ENCODE data around the gene RBM23. TPM values are rescaled to one million over a fixed set of nuclear protein-coding genes. Genes with fewer than 3 reads are reported as not detected.

RBM23 gene
- total RNA-seq, 1 experiment from 2014 or later = 70.0 TPM

GRCh38 chr14:22910916-22911315, 8.0 kb downstream of the RBM23 start:
- no peak for TF ChIP-seq CTCF (IDR thresholded peaks at IDR 0.05; ENCODE audit: insufficient read depth in 1 of 2, low read depth in 1 of 2, low read length in 1 of 2, severe bottlenecking in 1 of 2, unreplicated experiment in 1 of 2)
- intact Hi-C loops (cut with micrococcal nuclease; ENCODE audit: unreplicated experiment) = no loop called here
- no peak overlapping the region for H3K4me3 ChIP-seq (ENCODE audit: low read depth, low read length)
- H3K4me1 Mint-ChIP-seq (ENCODE audit: low read depth, unreplicated experiment) = no peaks in the 10 kb centered on the region
- no peak for DNase-seq
- no peaks in the 10 kb centered on the region for H3K27me3 Mint-ChIP-seq (ENCODE audit: insufficient read depth, unreplicated experiment)
- CTCF ChIA-PET = no interaction called here
- H3K36me3 Mint-ChIP-seq (ENCODE audit: insufficient read depth, unreplicated experiment) = peaks cover 36% of the 10 kb centered on the region
- no peaks in the 10 kb centered on the region for H3K9me3 ChIP-seq
- H3K9me3 Mint-ChIP-seq (ENCODE audit: unreplicated experiment) = no peaks in the 10 kb centered on the region
- H3K4me1 ChIP-seq = no peaks in the 10 kb centered on the region
- H3K27me3 ChIP-seq (replicated peaks; ENCODE audit: control insufficient read depth, insufficient read depth, low read length) = no peaks in the 10 kb centered on the region
- POLR2A ChIA-PET = no interaction called here
- H3K4me3 Mint-ChIP-seq (ENCODE audit: unreplicated experiment) = no peak overlapping the region
- H3K27ac Mint-ChIP-seq (ENCODE audit: unreplicated experiment) = no peak overlapping the region
- BruUV-seq (replicated peaks) = no TSS peak
- H3K36me3 ChIP-seq (ENCODE audit: control insufficient read depth, insufficient read depth, low read length) = peaks cover 2% of the 10 kb centered on the region

GRCh38 chr14:22908601-22909000, 10.3 kb downstream of the RBM23 start:
- Mint-ChIP-seq H3K9me3 (ENCODE audit: unreplicated experiment) (no peaks in the 10 kb centered on the region), H3K27ac (ENCODE audit: unreplicated experiment) (no peak overlapping the region), H3K4me3 (ENCODE audit: unreplicated experiment) (no peak overlapping the region), H3K4me1 (ENCODE audit: low read depth, unreplicated experiment) (no peaks in the 10 kb centered on the region), H3K27me3 (ENCODE audit: insufficient read depth, unreplicated experiment) (no peaks in the 10 kb centered on the region), H3K36me3 (ENCODE audit: insufficient read depth, unreplicated experiment) (peaks cover 59% of the 10 kb centered on the region)
- H3K4me3 ChIP-seq (ENCODE audit: low read depth, low read length) = no peak overlapping the region
- no peak for DNase-seq
- intact Hi-C loops (cut with micrococcal nuclease; ENCODE audit: unreplicated experiment) = no loop called here
- ChIA-PET POLR2A (no interaction called here), CTCF (no interaction called here)
- H3K9me3 ChIP-seq = no peaks in the 10 kb centered on the region
- peaks cover 5% of the 10 kb centered on the region for H3K36me3 ChIP-seq (ENCODE audit: control insufficient read depth, insufficient read depth, low read length)
- BruUV-seq (replicated peaks) = no TSS peak
- H3K4me1 ChIP-seq = no peaks in the 10 kb centered on the region
- TF ChIP-seq CTCF (IDR thresholded peaks at IDR 0.05; ENCODE audit: insufficient read depth in 1 of 2, low read depth in 1 of 2, low read length in 1 of 2, severe bottlenecking in 1 of 2, unreplicated experiment in 1 of 2) = no peak
- no peaks in the 10 kb centered on the region for H3K27me3 ChIP-seq (replicated peaks; ENCODE audit: control insufficient read depth, insufficient read depth, low read length)

GRCh38 chr14:22907429-22907828, 11.5 kb downstream of the RBM23 start:
- intact Hi-C loops (cut with micrococcal nuclease; ENCODE audit: unreplicated experiment) = no loop called here
- no peak for TF ChIP-seq CTCF (IDR thresholded peaks at IDR 0.05; ENCODE audit: insufficient read depth in 1 of 2, low read depth in 1 of 2, low read length in 1 of 2, severe bottlenecking in 1 of 2, unreplicated experiment in 1 of 2)
- Mint-ChIP-seq H3K4me1 (ENCODE audit: low read depth, unreplicated experiment) (no peaks in the 10 kb centered on the region), H3K9me3 (ENCODE audit: unreplicated experiment) (no peaks in the 10 kb centered on the region), H3K27ac (ENCODE audit: unreplicated experiment) (no peak overlapping the region), H3K27me3 (ENCODE audit: insufficient read depth, unreplicated experiment) (no peaks in the 10 kb centered on the region), H3K4me3 (ENCODE audit: unreplicated experiment) (no peak overlapping the region), H3K36me3 (ENCODE audit: insufficient read depth, unreplicated experiment) (peaks cover 71% of the 10 kb centered on the region)
- H3K4me3 ChIP-seq (ENCODE audit: low read depth, low read length) = no peak overlapping the region
- H3K36me3 ChIP-seq (ENCODE audit: control insufficient read depth, insufficient read depth, low read length) = peaks cover 9% of the 10 kb centered on the region
- POLR2A ChIA-PET = no interaction called here
- no TSS peak for BruUV-seq (replicated peaks)
- H3K9me3 ChIP-seq = no peaks in the 10 kb centered on the region
- H3K4me1 ChIP-seq = no peaks in the 10 kb centered on the region
- DNase-seq = no peak
- no peaks in the 10 kb centered on the region for H3K27me3 ChIP-seq (replicated peaks; ENCODE audit: control insufficient read depth, insufficient read depth, low read length)
- CTCF ChIA-PET = no interaction called here

All from Caco-2 (cell line).